NCI-H1694 treated with DMSO at 0.1 percent for 48 hours (cell line): ENCODE measurements around the gene APOBEC4.
A peak's percentile ranks its signal among the peaks of the same experiment; 100 is the strongest.
"Not testable (repeated sequence)": the region's sequence is repeated elsewhere in the genome, so short reads cannot be mapped to it uniquely, and the experiment has no call there.

Experiments used
- DNase-seq: peaks from one replicate; lab custom pipeline; 2025; lab: John Stamatoyannopoulos, UW

The APOBEC4 gene, protein sequence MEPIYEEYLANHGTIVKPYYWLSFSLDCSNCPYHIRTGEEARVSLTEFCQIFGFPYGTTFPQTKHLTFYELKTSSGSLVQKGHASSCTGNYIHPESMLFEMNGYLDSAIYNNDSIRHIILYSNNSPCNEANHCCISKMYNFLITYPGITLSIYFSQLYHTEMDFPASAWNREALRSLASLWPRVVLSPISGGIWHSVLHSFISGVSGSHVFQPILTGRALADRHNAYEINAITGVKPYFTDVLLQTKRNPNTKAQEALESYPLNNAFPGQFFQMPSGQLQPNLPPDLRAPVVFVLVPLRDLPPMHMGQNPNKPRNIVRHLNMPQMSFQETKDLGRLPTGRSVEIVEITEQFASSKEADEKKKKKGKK

GRCh38 chr1:183652547-183653461 is at the start of gene APOBEC4:
Gene APOBEC4 (minus strand): TSS chr1:183653316. CDS start chr1:183648781, 4,535 bp downstream.
- peak; percentile 98 for DNase-seq

DNA sequence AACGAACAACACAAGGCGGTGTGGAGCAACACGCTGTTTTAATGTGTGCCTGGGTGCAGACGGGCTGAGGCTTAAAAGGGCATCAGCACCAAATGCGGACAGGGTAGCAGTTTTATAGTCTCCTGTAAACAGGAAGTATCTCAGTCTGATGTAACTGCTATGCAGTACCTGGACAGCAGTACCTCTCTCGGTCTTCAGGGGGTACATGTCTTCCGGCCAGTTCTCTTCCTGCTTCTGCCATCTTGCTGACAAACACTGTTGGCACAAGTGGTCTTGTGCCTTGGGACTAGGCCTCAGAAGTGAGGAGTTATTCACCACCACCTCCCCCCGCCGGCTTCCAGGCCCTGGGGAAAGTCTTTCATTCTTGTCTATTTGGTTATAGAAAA is 49.7 kb upstream of the APOBEC4 start:
- no peak for DNase-seq

- no peak for DNase-seq
These were observed 49.1 kb upstream of the APOBEC4 start for GRCh38 chr1:183702087-183702812.

GRCh38 chr1:183699616-183700160 is 46.6 kb upstream of the APOBEC4 start:
- DNase-seq = no peak

DNA sequence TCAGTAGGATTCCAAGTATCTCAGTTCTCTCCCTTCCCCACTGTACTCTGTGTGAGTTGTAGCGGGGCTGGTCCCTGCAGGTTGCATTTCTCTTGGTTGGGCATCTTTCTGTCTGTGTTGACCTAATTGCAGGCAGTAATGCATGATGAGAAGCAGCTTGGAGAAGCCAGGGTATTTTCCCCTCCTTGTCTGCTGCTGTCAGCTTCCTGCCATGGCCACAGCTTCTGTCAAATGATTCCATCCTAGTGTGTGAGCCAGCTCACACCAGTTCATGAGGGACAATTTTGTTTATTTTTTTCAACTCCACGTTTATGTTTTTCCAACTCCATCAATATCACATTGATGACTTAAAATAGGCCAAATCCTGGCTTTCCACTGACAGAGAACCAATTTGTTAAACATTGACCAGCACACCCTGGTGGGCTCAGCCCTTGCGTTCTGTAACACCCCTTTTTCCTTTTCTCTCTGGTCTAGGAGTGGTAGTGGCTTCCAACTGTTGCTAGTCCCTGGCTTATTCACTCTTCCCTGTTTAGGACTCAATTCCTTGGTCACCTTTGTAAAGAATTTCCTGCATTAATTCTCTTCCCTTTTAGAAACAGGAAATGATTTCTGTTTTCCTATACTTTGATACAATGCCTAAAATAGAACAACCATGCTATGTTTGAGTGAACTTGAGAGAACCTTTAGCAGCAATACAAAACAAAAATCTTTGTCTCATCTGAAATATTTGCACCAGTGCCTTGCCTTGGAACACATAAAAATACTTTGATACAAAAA is 44.9 kb upstream of the APOBEC4 start:
- DNase-seq = no peak

DNA sequence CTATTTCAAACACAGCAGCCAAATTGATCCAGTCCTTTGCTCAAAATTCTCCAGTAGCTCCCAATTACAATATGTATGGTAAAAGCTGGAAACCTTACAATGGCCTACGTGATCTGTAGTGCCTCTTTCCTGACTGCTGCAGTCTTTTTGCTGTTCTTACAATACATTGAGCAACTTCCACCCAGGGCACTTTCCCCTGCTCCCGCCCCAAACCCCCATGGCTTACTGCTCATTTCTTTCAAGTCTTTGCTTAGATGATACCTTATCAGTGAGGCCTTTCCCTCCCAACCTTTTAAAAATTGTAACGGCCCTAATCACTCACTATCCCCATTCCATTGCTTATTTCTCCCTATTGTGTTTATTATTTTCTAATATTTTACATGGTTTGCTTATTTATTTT is 43.9 kb upstream of the APOBEC4 start:
- no peak for DNase-seq

DNA sequence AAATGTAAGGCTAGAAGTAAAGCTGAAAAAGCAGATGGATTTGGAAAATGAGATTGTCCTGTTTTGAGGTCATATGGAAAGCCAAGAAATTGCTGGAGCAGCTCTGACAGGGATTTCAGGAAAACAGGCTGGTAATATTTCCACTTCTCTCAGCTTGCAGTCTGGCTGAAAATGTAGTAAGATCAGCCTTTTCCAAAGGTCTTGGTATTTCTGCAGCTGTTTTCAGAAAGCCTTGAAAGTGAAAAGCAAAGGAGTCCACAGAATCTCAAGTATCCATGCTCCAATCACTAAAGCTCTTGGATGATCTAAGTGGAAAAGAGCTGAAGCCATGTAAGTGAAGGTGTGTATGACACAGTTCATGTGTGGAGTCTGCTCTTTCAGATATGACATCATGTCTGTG is 41.6 kb upstream of the APOBEC4 start:
- no peak for DNase-seq

DNA sequence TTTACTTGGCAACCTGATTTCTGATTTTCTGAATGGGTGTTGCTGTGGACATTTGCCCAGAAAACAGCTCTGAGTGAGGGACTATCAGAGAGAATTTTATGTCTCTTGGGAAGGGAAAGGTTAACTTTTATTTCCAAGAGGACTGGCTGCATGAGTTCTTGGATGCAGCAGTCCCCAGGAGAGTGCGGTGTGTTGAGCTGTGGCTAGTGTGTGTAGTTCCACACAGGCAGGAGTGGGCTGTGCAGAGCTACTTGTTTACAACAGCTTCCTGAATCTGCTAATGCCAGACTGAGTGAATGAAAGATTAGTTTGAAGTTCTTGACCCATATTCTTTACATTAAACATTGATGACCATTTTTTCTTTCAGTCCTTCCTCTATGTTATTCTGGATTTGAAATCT is 41.0 kb upstream of the APOBEC4 start:
- DNase-seq = no peak

GRCh38 chr1:183693521-183693920 is 40.4 kb upstream of the APOBEC4 start:
- no peak for DNase-seq

DNA sequence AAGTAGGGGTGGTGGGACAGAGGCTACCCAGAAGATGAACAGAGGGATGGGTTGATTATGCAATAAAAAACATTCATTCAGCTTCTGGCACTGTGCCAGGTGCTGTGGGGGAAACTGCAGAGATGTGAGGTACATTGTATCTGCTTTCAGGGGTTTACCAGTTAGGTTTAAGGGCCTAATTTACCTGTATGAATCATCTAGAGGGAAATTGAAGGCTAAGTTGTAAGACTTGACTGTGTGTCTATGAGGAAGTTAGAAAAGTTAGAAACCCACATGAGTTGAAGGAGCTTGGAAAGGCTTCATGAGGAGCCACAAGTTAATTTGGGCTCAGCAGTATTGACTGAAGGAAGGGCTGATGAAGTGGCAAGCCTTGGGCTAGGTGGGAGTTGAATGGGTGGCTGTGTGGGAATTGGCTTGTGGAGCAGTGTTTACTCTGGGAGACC is 36.7 kb upstream of the APOBEC4 start:
- no peak for DNase-seq

DNA sequence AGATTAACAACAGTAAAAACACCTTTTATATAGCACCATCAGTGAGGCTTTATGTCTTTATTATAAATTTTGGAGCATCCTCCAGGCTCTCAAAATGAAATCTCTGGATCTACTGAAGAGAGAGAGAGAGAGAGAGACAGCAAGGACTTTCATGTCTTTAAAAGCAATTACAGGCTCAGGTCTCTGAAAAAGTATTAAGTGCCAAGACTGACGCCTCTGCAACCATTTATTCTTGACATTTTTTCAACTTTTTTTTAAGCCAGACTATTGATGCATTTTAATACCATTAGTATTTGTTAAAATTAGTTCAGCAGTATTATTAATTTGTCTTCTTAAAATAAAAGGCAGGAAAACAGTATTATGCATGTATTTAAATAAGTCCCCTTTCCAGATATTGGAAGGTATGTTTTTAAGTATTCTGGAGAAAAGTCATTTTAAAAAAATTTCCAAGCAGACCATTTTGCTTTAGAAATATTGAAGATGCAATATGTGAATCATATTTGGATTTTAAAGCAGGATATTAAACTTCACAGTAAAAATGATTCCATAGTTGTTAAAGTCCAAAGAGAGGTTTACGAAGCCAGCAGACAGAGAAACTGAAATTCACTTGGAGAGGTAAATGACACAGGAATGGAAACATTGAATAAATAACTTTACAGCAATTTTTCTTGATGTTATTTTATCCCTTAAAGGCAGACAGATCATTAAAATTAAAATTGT is 35.4 kb upstream of the APOBEC4 start:
- no peak for DNase-seq

DNA sequence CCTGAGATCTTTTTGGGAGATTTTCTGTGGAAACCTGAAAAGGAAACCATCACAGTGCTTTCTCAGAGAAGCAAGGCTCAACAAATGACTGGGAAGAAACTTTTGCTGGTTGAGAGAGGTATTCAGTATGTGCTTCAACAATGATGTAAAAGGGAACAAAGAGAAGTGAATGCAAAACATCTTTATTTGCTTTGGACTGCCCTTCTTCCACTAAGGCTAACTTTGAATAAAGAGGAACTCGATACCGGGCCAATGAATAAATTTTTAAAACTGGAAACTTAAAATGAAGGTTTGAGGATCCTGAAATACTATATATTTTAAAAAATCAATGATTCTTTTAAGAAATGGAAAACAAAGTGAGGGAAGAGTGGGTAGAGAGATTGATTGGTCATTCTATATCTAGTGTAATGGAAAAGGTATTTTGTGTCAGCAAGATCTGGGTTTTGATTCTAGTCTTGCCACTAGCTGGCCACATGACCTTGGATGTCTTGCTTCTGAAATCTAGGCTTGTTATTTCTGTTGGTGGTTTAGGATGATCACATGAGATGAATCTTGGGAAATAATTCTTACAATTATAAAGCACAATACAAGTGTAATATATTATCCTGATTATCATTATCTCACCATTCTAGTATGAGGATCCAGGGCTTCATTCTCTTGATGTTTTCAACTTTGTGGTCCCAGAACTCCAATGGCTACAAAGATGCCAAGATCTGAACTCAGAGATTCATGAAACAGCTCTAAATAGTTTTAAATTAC is 34.6 kb upstream of the APOBEC4 start:
- DNase-seq = no peak

DNA sequence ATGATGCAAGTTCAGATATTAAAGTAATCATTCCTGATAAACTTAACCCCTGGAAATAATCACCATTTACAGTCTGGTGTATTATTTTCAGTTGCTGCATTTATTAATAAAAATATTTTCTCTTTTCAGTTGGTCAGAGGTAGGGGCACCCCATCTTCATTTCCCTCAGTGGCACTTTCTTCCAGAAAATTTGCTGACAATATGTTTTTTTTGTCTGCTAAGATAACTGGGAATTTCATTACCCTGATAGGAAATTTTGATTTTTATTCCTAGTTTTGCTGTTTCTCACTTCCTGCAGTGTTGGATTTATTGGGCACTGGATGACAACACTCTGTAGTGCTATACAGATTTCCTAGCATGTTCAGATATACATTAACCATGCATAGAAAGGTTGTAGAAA is 33.1 kb upstream of the APOBEC4 start:
- no peak for DNase-seq

- peak; percentile 76 for DNase-seq
These were observed 32.1 kb upstream of the APOBEC4 start for GRCh38 chr1:183685112-183685713.

- DNase-seq = not testable (repeated sequence)
These were observed 26.2 kb upstream of the APOBEC4 start for GRCh38 chr1:183679363-183679762.

DNA sequence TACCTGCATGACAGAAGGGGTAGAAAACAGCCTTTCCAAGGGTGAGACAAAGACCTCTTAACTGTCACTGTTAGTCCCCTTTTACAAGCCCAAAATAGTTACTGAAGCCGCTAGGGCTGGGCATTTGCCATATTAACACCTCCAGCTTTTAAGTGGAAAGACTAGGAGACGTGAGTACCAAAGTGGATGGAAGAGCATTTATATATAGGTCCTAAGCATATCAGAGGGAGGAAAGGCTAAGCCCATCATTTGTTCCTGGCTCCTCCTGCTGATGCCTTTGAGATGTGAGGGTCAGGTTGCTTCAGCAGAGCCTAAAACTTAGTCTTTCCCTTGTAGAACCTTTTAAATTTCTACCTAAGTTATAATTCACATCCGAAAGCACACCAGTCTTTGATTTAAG is 25.7 kb upstream of the APOBEC4 start:
- no peak for DNase-seq

DNA sequence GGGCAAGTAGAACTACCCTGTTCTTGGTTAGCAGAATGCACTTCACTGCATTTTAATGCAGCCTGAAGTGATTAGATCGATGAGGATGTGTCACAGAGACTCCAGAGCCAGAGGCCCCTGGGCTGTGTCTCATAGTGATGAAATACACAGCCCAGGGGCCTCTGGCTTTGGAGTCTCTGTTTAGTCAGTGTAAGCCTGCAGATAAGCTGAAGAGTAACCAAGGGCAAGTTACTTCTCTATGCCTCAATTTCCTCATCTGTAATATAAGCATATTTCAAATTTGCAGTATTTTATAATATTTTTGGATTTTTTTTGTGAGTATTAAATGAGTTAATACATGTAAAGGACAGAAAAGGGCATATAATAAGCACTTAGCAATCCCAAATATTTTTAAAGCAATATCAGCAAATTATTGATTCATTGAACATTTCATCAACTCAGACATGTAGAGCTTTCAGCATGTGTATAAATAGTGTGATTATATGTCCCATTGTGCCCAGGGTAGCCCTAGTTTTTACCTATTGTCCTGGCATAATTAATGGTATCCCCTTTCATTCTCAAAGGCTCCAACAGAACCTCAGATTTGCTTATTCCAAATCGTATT is 23.6 kb upstream of the APOBEC4 start:
- no peak for DNase-seq

DNA sequence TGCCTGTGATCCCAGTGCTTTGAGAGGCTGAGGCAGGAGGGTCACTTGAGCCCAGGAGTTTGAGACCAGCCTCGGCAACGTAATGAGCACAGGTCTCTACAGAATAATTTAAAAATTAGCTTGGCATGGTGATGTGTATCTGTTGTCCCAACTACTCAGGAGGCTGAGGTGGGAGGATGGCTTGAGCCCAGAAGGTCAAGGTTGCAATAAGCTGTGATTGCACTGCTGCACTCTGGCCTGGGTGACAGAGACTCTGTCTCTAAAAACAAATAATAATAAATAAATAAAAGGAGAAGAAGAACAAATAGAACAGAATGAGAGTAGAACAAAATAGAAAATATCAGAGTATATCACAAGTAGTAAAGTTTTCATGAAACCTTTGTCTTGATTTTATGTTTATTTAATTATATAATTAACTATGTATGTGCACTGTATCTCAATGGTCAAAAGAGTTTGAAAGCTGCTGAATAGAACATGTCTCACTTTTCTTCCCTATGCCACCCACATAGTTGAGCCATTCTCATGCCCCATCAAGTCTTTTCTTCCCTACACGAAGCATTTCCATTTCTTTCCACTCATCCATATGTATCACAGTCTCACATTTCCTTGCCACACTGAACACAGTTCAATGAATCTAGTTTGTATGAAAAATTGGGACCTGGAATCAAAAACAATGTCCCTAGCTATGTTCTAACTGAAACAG is 22.9 kb upstream of the APOBEC4 start:
- no peak for DNase-seq
